Dermis microvascular lymphatic vessel endothelial cell (primary cell): ENCODE results near the gene MALAT1. TPM values are rescaled to one million over a fixed set of nuclear protein-coding genes. Genes with fewer than 3 reads are reported as not detected.
"Not testable (repeated sequence)": the region's sequence is repeated elsewhere in the genome, so short reads cannot be mapped to it uniquely, and the experiment has no call there.

Experiments
- DNase-seq, 2 donors: peaks; one replicate each; pipeline versions ENCODE4 v3.0.0 to v3.0.0-alpha.2; 2010; ENCODE audit warnings: low read depth in 2 of 2
- total RNA-seq: library from RNA; depleted of rRNA; stranded (reverse); fragments of >200 nt; gene quantifications from 2 replicates; pipeline ENCODE4 v1.2.1, GENCODE V29; 2014

The MALAT1 gene
- total RNA-seq, 1 donor from 2014 or later, result 1,844 TPM

- DNase-seq, result not testable (repeated sequence)
These were observed 23.1 kb downstream of the MALAT1 start for GRCh38 chr11:65521777-65522521.

- DNase-seq, result not testable (repeated sequence)
These were observed 24.1 kb downstream of the MALAT1 start for GRCh38 chr11:65522718-65523630.

- not testable (repeated sequence) for DNase-seq
These were observed 24.8 kb downstream of the MALAT1 start for GRCh38 chr11:65523631-65523968.

- DNase-seq, result no peak
These were observed 25.3 kb downstream of the MALAT1 start for GRCh38 chr11:65524014-65524740.

- peak in 1 of 2 donors; percentile 85 for DNase-seq
These were observed 26.1 kb downstream of the MALAT1 start, which contains the start of gene SCYL1 for GRCh38 chr11:65524741-65525545. Gene SCYL1, plus strand, starts transcription at chr11:65525083. Its CDS starts 71 bp downstream, at chr11:65525154.

- no peak for DNase-seq
These were observed 27.0 kb downstream of the MALAT1 start for GRCh38 chr11:65525546-65526480.

GRCh38 chr11:65526744-65527143 lies 27.9 kb downstream of the MALAT1 start:
- no peak for DNase-seq

- no peak for DNase-seq
These were observed 30.0 kb downstream of the MALAT1 start for GRCh38 chr11:65528819-65529350.

- no peak for DNase-seq
These were observed 30.8 kb downstream of the MALAT1 start for GRCh38 chr11:65529475-65530156.

GRCh38 chr11:65530157-65530496 lies 31.3 kb downstream of the MALAT1 start:
- no peak for DNase-seq

- no peak for DNase-seq
These were observed 33.7 kb downstream of the MALAT1 start for GRCh38 chr11:65532388-65533064.

- DNase-seq, result no peak
These were observed 36.3 kb downstream of the MALAT1 start for GRCh38 chr11:65535102-65535501.

- DNase-seq, result no peak
These were observed 37.8 kb downstream of the MALAT1 start for GRCh38 chr11:65536412-65537295.

- no peak for DNase-seq
These were observed 38.4 kb downstream of the MALAT1 start for GRCh38 chr11:65537296-65537597.

- no peak for DNase-seq
These were observed 38.9 kb downstream of the MALAT1 start for GRCh38 chr11:65537620-65538231.

- no peak for DNase-seq
These were observed 39.5 kb downstream of the MALAT1 start for GRCh38 chr11:65538232-65538914.
